Transverse colon (tissue), 3 donors: ENCODE data around the gene RIMS1.

Source experiments
- EP300 ChIP-seq: sonication (generic); formaldehyde crosslinking; IDR thresholded peaks from one replicate; pipeline ENCODE4 v1.6.1; 2017; ENCODE audit warnings: antibody characterized with exemption, low read depth
- POLR2A ChIP-seq: fragments of 450-650 bp; IDR thresholded peaks from one replicate; pipeline ENCODE4 v1.6.1; 2016; ENCODE audit warnings: antibody characterized with exemption, mild to moderate bottlenecking, moderate library complexity
- TF ChIP-seq, protein P1 (sequence below), 5 experiments: fragments of 200-600 bp in 3 of 5; fragments of 450-650 bp in 2 of 5; sonication (generic) in 3 of 5; IDR thresholded peaks; 1 replicate in 2 of 5; 2 replicates in 3 of 5; pipeline ENCODE4 v1.5.1; 2016 to 2017; ENCODE audit warnings: antibody characterized with exemption in 5 of 5, inconsistent platforms in 3 of 5, mild to moderate bottlenecking in 2 of 5, moderate library complexity in 1 of 5

DNA sequence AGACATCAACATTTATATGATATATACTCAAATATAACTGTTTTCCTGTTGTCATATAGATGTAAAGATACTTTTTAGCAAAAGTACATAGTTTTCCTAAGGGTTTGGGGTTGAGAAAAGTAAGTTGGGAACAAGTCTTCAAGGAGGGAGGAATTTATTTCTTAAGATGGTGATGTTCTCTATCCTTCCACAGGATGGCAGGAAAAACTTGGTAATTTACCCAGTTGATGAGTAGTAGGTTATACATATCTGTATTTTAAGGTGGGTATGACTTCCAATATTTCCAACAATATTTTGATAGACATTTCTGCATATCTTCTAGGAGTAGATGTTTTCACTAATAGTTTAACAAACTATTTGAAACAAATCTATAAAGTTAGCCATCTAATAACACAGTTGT lies 254.4 kb downstream of the RIMS1 start:
- TF ChIP-seq, protein P1, sequence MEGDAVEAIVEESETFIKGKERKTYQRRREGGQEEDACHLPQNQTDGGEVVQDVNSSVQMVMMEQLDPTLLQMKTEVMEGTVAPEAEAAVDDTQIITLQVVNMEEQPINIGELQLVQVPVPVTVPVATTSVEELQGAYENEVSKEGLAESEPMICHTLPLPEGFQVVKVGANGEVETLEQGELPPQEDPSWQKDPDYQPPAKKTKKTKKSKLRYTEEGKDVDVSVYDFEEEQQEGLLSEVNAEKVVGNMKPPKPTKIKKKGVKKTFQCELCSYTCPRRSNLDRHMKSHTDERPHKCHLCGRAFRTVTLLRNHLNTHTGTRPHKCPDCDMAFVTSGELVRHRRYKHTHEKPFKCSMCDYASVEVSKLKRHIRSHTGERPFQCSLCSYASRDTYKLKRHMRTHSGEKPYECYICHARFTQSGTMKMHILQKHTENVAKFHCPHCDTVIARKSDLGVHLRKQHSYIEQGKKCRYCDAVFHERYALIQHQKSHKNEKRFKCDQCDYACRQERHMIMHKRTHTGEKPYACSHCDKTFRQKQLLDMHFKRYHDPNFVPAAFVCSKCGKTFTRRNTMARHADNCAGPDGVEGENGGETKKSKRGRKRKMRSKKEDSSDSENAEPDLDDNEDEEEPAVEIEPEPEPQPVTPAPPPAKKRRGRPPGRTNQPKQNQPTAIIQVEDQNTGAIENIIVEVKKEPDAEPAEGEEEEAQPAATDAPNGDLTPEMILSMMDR (IDR thresholded peaks at IDR 0.05): no peak
- TF ChIP-seq POLR2A (no peak), EP300 (no peak)
